PC-9 (cell line): Measurements from ENCODE around the gene CDCA7L. TPM values are rescaled to one million over a fixed set of nuclear protein-coding genes. Genes with fewer than 3 reads are reported as not detected.

Experiments used
- BruUV-seq: library from RNA; stranded (reverse); fragments of 400-500 nt; replicated peaks from 2 replicates; lab custom pipeline; 2021; lab: Mats Ljungman, UMichigan
- CTCF ChIA-PET: fragments of 300-600 bp; sonication (Branson Sonifier 250); formaldehyde crosslinking; loops from one replicate; lab custom pipeline; 2022; ENCODE audit warnings: antibody characterized with exemption; lab: Charles Lee
- POLR2A ChIA-PET: fragments of 300-600 bp; sonication (Branson Sonifier 250); formaldehyde crosslinking; loops from one replicate; lab custom pipeline; 2022; ENCODE audit warnings: antibody characterized with exemption; ENCODE audit not compliant: unreplicated experiment; lab: Charles Lee
- DNase-seq, 2 experiments: peaks; one replicate each; pipeline versions ENCODE4 v3.0.0 to v3.0.0-alpha.2; 2015 to 2022; ENCODE audit warnings: mixed read lengths in 1 of 2
- H2AFZ ChIP-seq: fragments of 200-600 bp; sonication (generic); 2 replicates; pipeline ENCODE4 v1.8.1; 2017; ENCODE audit warnings: antibody characterized with exemption
- H3F3A ChIP-seq: fragments of 200-600 bp; sonication (generic); 2 replicates; pipeline ENCODE4 v1.8.1; 2017; ENCODE audit warnings: antibody characterized with exemption, mild to moderate bottlenecking, low read depth; ENCODE audit not compliant: insufficient read depth
- H3K27ac ChIP-seq: fragments of 200-600 bp; sonication (generic); 2 replicates; pipeline ENCODE4 v1.6.1; 2016; ENCODE audit warnings: mixed run types
- H3K27me3 ChIP-seq: fragments of 200-600 bp; sonication (generic); 2 replicates; pipeline ENCODE4 v1.6.1; 2016; ENCODE audit warnings: low read depth, mixed run types; ENCODE audit not compliant: insufficient read depth
- H3K36me3 ChIP-seq: fragments of 200-600 bp; sonication (generic); 2 replicates; pipeline ENCODE4 v1.6.1; 2016; ENCODE audit warnings: low read depth, mixed run types
- H3K4me1 ChIP-seq: fragments of 200-600 bp; sonication (generic); replicated peaks from 2 replicates; pipeline ENCODE4 v1.6.1; 2016; ENCODE audit warnings: mixed run types; ENCODE audit not compliant: insufficient read depth
- H3K4me2 ChIP-seq: fragments of 200-600 bp; sonication (generic); 2 replicates; pipeline ENCODE4 v1.6.1; 2017; ENCODE audit warnings: mixed run types
- H3K4me3 ChIP-seq: fragments of 200-600 bp; sonication (generic); 2 replicates; pipeline ENCODE4 v1.6.1; 2016; ENCODE audit warnings: mixed run types
- H3K79me2 ChIP-seq: fragments of 200-600 bp; sonication (generic); 2 replicates; pipeline ENCODE4 v1.6.1; 2017; ENCODE audit warnings: low read depth, mixed run types
- H3K9me2 ChIP-seq: fragments of 200-600 bp; sonication (generic); 2 replicates; pipeline ENCODE4 v1.8.1; 2017; ENCODE audit warnings: mild to moderate bottlenecking; ENCODE audit not compliant: insufficient read depth
- H3K9me3 ChIP-seq: fragments of 200-600 bp; sonication (generic); 2 replicates; pipeline ENCODE4 v1.8.1; 2016; ENCODE audit warnings: low read depth; ENCODE audit not compliant: insufficient read depth
- H4K20me1 ChIP-seq: fragments of 200-600 bp; sonication (generic); 2 replicates; pipeline ENCODE4 v1.8.1; 2017; ENCODE audit not compliant: insufficient read depth
- CTCF ChIP-seq: fragments of 200-600 bp; sonication (generic); conservative IDR thresholded peaks from 2 replicates; pipeline ENCODE4 v1.6.1; 2017; ENCODE audit warnings: mixed run types, antibody characterized with exemption, mild to moderate bottlenecking, moderate library complexity
- EZH2 ChIP-seq: fragments of 200-600 bp; sonication (generic); IDR thresholded peaks from 2 replicates; pipeline ENCODE4 v1.8.0; 2017; ENCODE audit warnings: antibody characterized with exemption, low read depth
- intact Hi-C: fragments of 100-400 bp; cut with micrococcal nuclease; formaldehyde crosslinking; loops from one replicate; pipeline ENCODE4 v1.10.0; 2022; ENCODE audit not compliant: unreplicated experiment
- total RNA-seq: library from RNA; stranded (reverse); gene quantifications from 2 replicates; pipeline ENCODE4 v1.2.3, GENCODE V29; 2021

Gene CDCA7L
- total RNA-seq, 1 experiment from 2014 or later = 243 TPM

- CTCF ChIA-PET = interaction anchor here (0.8 kb wide), 1 partner anchor 38 kb away, joined by 3 read pairs; the partner anchor contains the start of gene CDCA7L
- no peak for TF ChIP-seq CTCF
- TF ChIP-seq EZH2 = no peak
These were observed 37.4 kb upstream of the CDCA7L start for GRCh38 chr7:21983056-21983455.

GRCh38 chr7:21981524-21981923 is 35.8 kb upstream of the CDCA7L start:
- H3K9me3 ChIP-seq = no peaks in the 10 kb centered on the region
- no TSS peak for BruUV-seq
- H3K79me2 ChIP-seq = no peaks in the 10 kb centered on the region
- no peaks in the 10 kb centered on the region for H3K36me3 ChIP-seq
- H3K9me2 ChIP-seq = no peaks in the 10 kb centered on the region
- no peak overlapping the region for H3K4me3 ChIP-seq
- no peak for TF ChIP-seq CTCF
- no peak for TF ChIP-seq EZH2
- ChIA-PET POLR2A (no interaction called here), CTCF (no interaction called here)
- peak in 1 of 2 experiments; percentile 8 for DNase-seq
- no peak overlapping the region for H3K27ac ChIP-seq
- H3K27me3 ChIP-seq = no peaks in the 10 kb centered on the region
- no peak overlapping the region for H3K4me2 ChIP-seq
- no peaks in the 10 kb centered on the region for H3K4me1 ChIP-seq
- no peaks in the 10 kb centered on the region for H3F3A ChIP-seq
- intact Hi-C loops = no loop called here
- H4K20me1 ChIP-seq = no peaks in the 10 kb centered on the region
- no peak overlapping the region for H2AFZ ChIP-seq

More at GRCh38 chr7:21983056-21983455, 37.4 kb upstream of the CDCA7L start:
- BruUV-seq = no TSS peak
- DNase-seq = no peak
- Histone ChIP-seq H3K36me3 (no peaks in the 10 kb centered on the region), H4K20me1 (no peaks in the 10 kb centered on the region), H3F3A (no peaks in the 10 kb centered on the region), H3K27me3 (no peaks in the 10 kb centered on the region), H3K4me2 (no peak overlapping the region), H2AFZ (no peak overlapping the region), H3K79me2 (no peaks in the 10 kb centered on the region), H3K9me3 (no peaks in the 10 kb centered on the region), H3K4me1 (no peaks in the 10 kb centered on the region), H3K27ac (no peak overlapping the region), H3K4me3 (no peak overlapping the region), H3K9me2 (no peaks in the 10 kb centered on the region)
- POLR2A ChIA-PET = interaction anchor here (0.6 kb wide), 1 partner anchor 457 kb away, joined by 3 read pairs; no protein-coding TSS in a partner anchor
- intact Hi-C loops = no loop called here

- ChIA-PET POLR2A (no interaction called here), CTCF (no interaction called here)
- Histone ChIP-seq H2AFZ (no peak overlapping the region), H3K9me2 (no peaks in the 10 kb centered on the region), H3F3A (no peaks in the 10 kb centered on the region), H3K79me2 (no peaks in the 10 kb centered on the region), H3K27me3 (no peaks in the 10 kb centered on the region), H3K9me3 (no peaks in the 10 kb centered on the region), H3K4me3 (no peak overlapping the region), H3K27ac (no peak overlapping the region), H3K4me1 (no peaks in the 10 kb centered on the region), H4K20me1 (no peaks in the 10 kb centered on the region), H3K36me3 (no peaks in the 10 kb centered on the region), H3K4me2 (no peak overlapping the region)
- no peak for DNase-seq
- TF ChIP-seq CTCF (no peak), EZH2 (no peak)
- BruUV-seq = no TSS peak
- intact Hi-C loops = no loop called here
These were observed 35.3 kb upstream of the CDCA7L start for GRCh38 chr7:21980926-21981500.
